NB4 (cell line): ENCODE data around the gene CACNA1F.

Source experiments
- CTCF ChIP-seq: IDR thresholded peaks from one replicate; pipeline ENCODE4 v1.5.1; 2012; ENCODE audit warnings: low read depth, low read length
- MAX ChIP-seq: IDR thresholded peaks from 2 replicates; pipeline ENCODE4 v1.6.1; 2011; ENCODE audit warnings: low read depth, low read length
- MYC ChIP-seq: IDR thresholded peaks from 2 replicates; pipeline ENCODE4 v1.6.1; 2011; ENCODE audit warnings: low read depth, low read length
- POLR2A ChIP-seq: IDR thresholded peaks from 2 replicates; pipeline ENCODE4 v1.6.1; 2011; ENCODE audit warnings: mild to moderate bottlenecking; ENCODE audit not compliant: insufficient read length; ENCODE audit errors: extremely low read depth

DNA sequence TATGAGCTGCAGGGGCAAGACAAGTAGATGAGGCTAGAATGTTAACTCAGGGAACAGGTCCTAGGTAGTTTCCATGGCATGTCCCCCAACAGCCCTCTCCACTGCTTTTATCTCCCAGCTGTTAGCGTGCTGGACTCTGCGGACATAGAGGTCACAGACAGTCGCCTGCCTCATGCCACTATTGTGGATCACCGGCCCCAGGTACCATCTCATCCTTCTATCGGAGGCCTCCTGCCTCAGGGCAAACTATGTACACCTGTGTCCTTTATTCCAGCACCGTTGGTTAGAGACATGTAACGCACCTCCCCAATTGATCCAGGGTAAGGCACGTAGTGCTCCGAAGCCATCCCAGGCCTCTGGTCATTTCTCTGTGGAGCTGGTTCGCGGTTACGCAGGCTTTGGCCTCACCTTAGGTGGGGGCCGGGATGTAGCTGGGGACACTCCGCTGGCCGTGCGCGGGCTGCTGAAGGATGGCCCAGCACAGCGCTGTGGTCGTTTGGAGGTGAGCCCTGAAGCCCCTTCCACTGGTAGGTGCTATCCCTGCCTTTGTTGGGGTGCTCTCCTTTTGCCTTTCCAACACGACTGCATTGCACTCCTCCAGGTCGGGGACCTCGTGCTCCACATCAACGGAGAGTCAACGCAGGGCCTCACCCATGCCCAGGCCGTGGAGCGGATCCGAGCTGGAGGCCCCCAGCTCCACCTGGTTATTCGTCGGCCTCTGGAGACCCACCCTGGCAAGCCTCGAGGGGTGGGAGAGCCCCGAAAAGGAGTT is 68.4 kb downstream of the CACNA1F start:
- TF ChIP-seq CTCF (no peak), POLR2A (no peak), MAX (no peak), MYC (no peak)
